K562 (cell line): ENCODE results near the gene HMGA1. TPM values are rescaled to one million over a fixed set of nuclear protein-coding genes. Genes with fewer than 3 reads are reported as not detected.

Experiments used
- ATF7 ChIP-seq: fragments of 450-650 bp; IDR thresholded peaks from 2 replicates; pipeline ENCODE4 v1.7.1; 2014; ENCODE audit warnings: mild to moderate bottlenecking, moderate library complexity
- BHLHE40 ChIP-seq: IDR thresholded peaks from 2 replicates; pipeline ENCODE4 v1.6.1; 2011; ENCODE audit warnings: low read length, improper control_type of control experiment
- ELF4 ChIP-seq: fragments of 450-650 bp; formaldehyde crosslinking; IDR thresholded peaks from 2 replicates; pipeline ENCODE4 v1.4.0; 2022; ENCODE audit warnings: missing genetic modification characterization
- ETS2 ChIP-seq: IDR thresholded peaks from 2 replicates; pipeline ENCODE4 v1.6.1; 2016; ENCODE audit warnings: borderline replicate concordance, missing genetic modification characterization, mild to moderate bottlenecking, moderate library complexity, missing compliant biosample characterization; ENCODE audit not compliant: poor library complexity, severe bottlenecking
- HMBOX1 ChIP-seq: sonication (generic); IDR thresholded peaks from 2 replicates; pipeline ENCODE4 v1.6.1; 2016
- JUN ChIP-seq, 2 experiments: sonication (generic) in 1 of 2; formaldehyde crosslinking in 1 of 2; IDR thresholded peaks; 2 replicates each; pipeline versions ENCODE4 v1.6.1 to v1.8.0; 2012 to 2022; ENCODE audit warnings: borderline replicate concordance in 2 of 2, mild to moderate bottlenecking in 2 of 2, improper control_type of control experiment in 1 of 2, low read depth in 1 of 2, low read length in 1 of 2, missing genetic modification reagents in 1 of 2
- LARP7 ChIP-seq: fragments of 450-650 bp; IDR thresholded peaks from 2 replicates; pipeline ENCODE4 v1.6.1; 2016
- MTA3 ChIP-seq: fragments of 450-650 bp; formaldehyde crosslinking; IDR thresholded peaks from 2 replicates; pipeline ENCODE4 v1.6.1; 2017; ENCODE audit warnings: mild to moderate bottlenecking, borderline replicate concordance
- MYC ChIP-seq, 2 experiments: fragments of 250-450 bp in 1 of 2; sonication (Bioruptor Pico) in 1 of 2; IDR thresholded peaks; 2 replicates each; pipeline versions ENCODE4 v1.5.1 to v1.6.1; 2012 to 2021; ENCODE audit warnings: low read depth in 2 of 2, borderline replicate concordance in 1 of 2, improper control_type of control experiment in 1 of 2, low read length in 1 of 2, mild to moderate bottlenecking in 1 of 2, moderate library complexity in 1 of 2
- RBM15 ChIP-seq: fragments of 200-400 bp; formaldehyde crosslinking; IDR thresholded peaks from 2 replicates; pipeline ENCODE4 v1.6.1; 2018; ENCODE audit warnings: mild to moderate bottlenecking, low read length, moderate library complexity; ENCODE audit not compliant: insufficient read depth
- SAFB2 ChIP-seq: fragments of 200-400 bp; formaldehyde crosslinking; IDR thresholded peaks from 2 replicates; pipeline ENCODE4 v1.6.1; 2018; ENCODE audit warnings: borderline replicate concordance, low read length, low read depth, moderate library complexity; ENCODE audit not compliant: severe bottlenecking
- ZC3H4 ChIP-seq: sonication (generic); formaldehyde crosslinking; IDR thresholded peaks from 2 replicates; pipeline ENCODE4 v1.9.0; 2021; ENCODE audit warnings: missing genetic modification reagents, borderline replicate concordance
- ZFPM2 ChIP-seq: fragments of 250-450 bp; sonication (Bioruptor Pico); IDR thresholded peaks from 2 replicates; pipeline ENCODE4 v1.5.1; 2022; ENCODE audit warnings: mild to moderate bottlenecking
- ZMIZ1 ChIP-seq, 2 experiments: fragments of 150-350 bp in 1 of 2; IDR thresholded peaks; 2 replicates each; pipeline ENCODE4 v1.6.1; 2012 to 2016; ENCODE audit warnings: low read depth in 2 of 2, low read length in 2 of 2, mild to moderate bottlenecking in 1 of 2, moderate library complexity in 1 of 2
- ZNF263 ChIP-seq: sonication (generic); formaldehyde crosslinking; IDR thresholded peaks from 2 replicates; pipeline ENCODE4 v1.8.0; 2022; ENCODE audit warnings: mild to moderate bottlenecking, missing genetic modification reagents, borderline replicate concordance
- ZNF408 ChIP-seq: fragments of 250-450 bp; sonication (Bioruptor Pico); IDR thresholded peaks from 2 replicates; pipeline ENCODE4 v1.4.0; 2020; ENCODE audit warnings: low read depth, mild to moderate bottlenecking, moderate library complexity
- ZNF592 ChIP-seq: fragments of 450-650 bp; IDR thresholded peaks from 2 replicates; pipeline ENCODE4 v1.6.1; 2017; ENCODE audit warnings: antibody characterized with exemption, mild to moderate bottlenecking
- polyA plus RNA-seq, 8 experiments: library from polyadenylated mRNA; depleted of rRNA in 4 of 8; stranded (reverse) in 5 of 8; unstranded in 3 of 8; fragments of >200 nt; fragmentation: Nextera tagmentation in 2 of 8; fragmentation: Illumina TruSeq in 1 of 8; extraction: Ambion mirVana in 2 of 8; extraction: Trizol in 1 of 8; gene quantifications; 2 replicates each; pipeline versions ENCODE4 v1.2.1 to v1.2.3, GENCODE V29; 2011 to 2014; ENCODE audit warnings: inconsistent platforms in 1 of 8, missing spikeins in 1 of 8
- total RNA-seq, 7 experiments: library from RNA; depleted of rRNA in 6 of 7; stranded (reverse); fragments of >200 nt in 6 of 7; fragmentation: Illumina TruSeq in 2 of 7; extraction: Trizol in 2 of 7; gene quantifications; 2 replicates each; pipeline versions ENCODE4 v1.2.1 to v1.2.3, GENCODE V29; 2011 to 2021; ENCODE audit warnings: low replicate concordance in 1 of 7

HMGA1 gene
- total and polyA plus RNA-seq, 9 of the 15 experiments (the other 6 are each of a cell fraction or from before 2014, with no cell fraction given), result 27.8 to 1,947 (median 594) TPM

- TF ChIP-seq ZMIZ1 (IDR thresholded peaks at IDR 0.05; ENCODE audit: low read depth in 2 of 2, low read length in 2 of 2) (0 out of 4 replicates have a peak, but pooled peaks of 1 of the 2 experiments have one; percentile 38), MYC (IDR thresholded peaks at IDR 0.05; ENCODE audit: low read depth, low read length) (peak; percentile 100), MYC (CRISPR knock-in tag; IDR thresholded peaks at IDR 0.05; ENCODE audit: borderline replicate concordance, low read depth) (peak; percentile 89), ZFPM2 (CRISPR knock-in tag) (no peak), MTA3 (peak; percentile 61; the same call in 1 of the 2 replicates), ZNF592 (peak; percentile 97), LARP7 (no peak), JUN (IDR thresholded peaks at IDR 0.05; ENCODE audit: borderline replicate concordance, low read depth, low read length) (peak; percentile 72; the same call in 1 of the 2 replicates), JUN (CRISPR knock-in tag; IDR thresholded peaks at IDR 0.05; ENCODE audit: borderline replicate concordance) (peak; percentile 98), ZNF263 (CRISPR knock-in tag) (peak; percentile 59; the same call in 1 of the 2 replicates), ELF4 (0 out of 2 replicates have a peak, but pooled peaks have one; percentile 32), RBM15 (no peak), BHLHE40 (peak; percentile 71), ZNF408 (CRISPR knock-in tag) (no peak), ETS2 (tag) (no peak), ATF7 (no peak; the same call in 1 of the 2 replicates), HMBOX1 (no peak), ZC3H4 (CRISPR knock-in tag) (no peak), SAFB2 (no peak)
Observed at GRCh38 chr6:34237722-34238584, 1.3 kb downstream of the HMGA1 start (continued).
